ENCODE data around the gene HUS1. TPM values are rescaled to one million over a fixed set of nuclear protein-coding genes. Genes with fewer than 3 reads are reported as not detected.
"Not testable (repeated sequence)": the region's sequence is repeated elsewhere in the genome, so short reads cannot be mapped to it uniquely, and the experiment has no call there.

The HUS1 gene
- total RNA-seq, result 10 to 100 TPM; 22.8 to 23.1 TPM
- long read RNA-seq, donor 1, partial matches to known transcripts, result 0 of 4 reads
- long read RNA-seq, donor 1, other reads (novel, unspliced or antisense), result 4 of 4 reads
- long read RNA-seq, donor 2, transcript HUS1-201 (8 exons, 2,935 nt), result major isoform, 9 of 18 reads
- long read RNA-seq, donor 2, partial matches to known transcripts, result 0 of 18 reads
- long read RNA-seq, donor 2, other reads (novel, unspliced or antisense), result 6 of 18 reads

GRCh38 chr7:47979145-47979831 is at the start of gene HUS1:
Gene HUS1, minus strand, starts transcription at chr7:47979615. Its CDS starts 96 bp downstream, at chr7:47979519.
- intact Hi-C loops (cut with DNase I), result no loop called here

GRCh38 chr7:48028938-48029337 is 49.5 kb upstream of the HUS1 start, which contains the start of gene SUN3:
Gene SUN3, minus strand, starts transcription at chr7:48029107. Its CDS starts 169 bp downstream, at chr7:48028938.
- intact Hi-C loops (cut with DNase I), result no loop called here
- no peak for DNase-seq (ENCODE audit: low spot score)

More at GRCh38 chr7:47979145-47979831, at the start of gene HUS1:
- peak; percentile 99 for DNase-seq (ENCODE audit: low spot score)

GRCh38 chr7:48025624-48026023 is 46.2 kb upstream of the HUS1 start:
- intact Hi-C loops (cut with DNase I), result no loop called here

GRCh38 chr7:48017674-48018073 is 38.3 kb upstream of the HUS1 start:
- intact Hi-C loops (cut with DNase I), result no loop called here
- no peak for DNase-seq (ENCODE audit: low spot score)

More at GRCh38 chr7:48025624-48026023, 46.2 kb upstream of the HUS1 start:
- DNase-seq (ENCODE audit: low spot score), result no peak

GRCh38 chr7:48016641-48017040 is 37.2 kb upstream of the HUS1 start:
- intact Hi-C loops (cut with DNase I), result no loop called here
- no peak for DNase-seq (ENCODE audit: low spot score)

GRCh38 chr7:48011951-48012350 is 32.5 kb upstream of the HUS1 start:
- intact Hi-C loops (cut with DNase I), result no loop called here

GRCh38 chr7:48011323-48011722 is 31.9 kb upstream of the HUS1 start:
- intact Hi-C loops (cut with DNase I), result no loop called here
- DNase-seq (ENCODE audit: low spot score), result no peak

More at GRCh38 chr7:48011951-48012350, 32.5 kb upstream of the HUS1 start:
- DNase-seq (ENCODE audit: low spot score), result no peak

GRCh38 chr7:48009954-48010353 is 30.5 kb upstream of the HUS1 start:
- intact Hi-C loops (cut with DNase I), result no loop called here
- DNase-seq (ENCODE audit: low spot score), result no peak

- intact Hi-C loops (cut with DNase I), result no loop called here
- no peak for DNase-seq (ENCODE audit: low spot score)
Measured at GRCh38 chr7:48009257-48009656, 29.8 kb upstream of the HUS1 start.

GRCh38 chr7:48006866-48007265 is 27.5 kb upstream of the HUS1 start:
- intact Hi-C loops (cut with DNase I), result no loop called here
- no peak for DNase-seq (ENCODE audit: low spot score)

GRCh38 chr7:48004638-48005037 is 25.2 kb upstream of the HUS1 start:
- intact Hi-C loops (cut with DNase I), result no loop called here
- DNase-seq (ENCODE audit: low spot score), result no peak

- no peak for DNase-seq (ENCODE audit: low spot score)
- intact Hi-C loops (cut with DNase I), result no loop called here
Measured at GRCh38 chr7:48004032-48004431, 24.6 kb upstream of the HUS1 start.

GRCh38 chr7:48000164-48000563 is 20.7 kb upstream of the HUS1 start:
- intact Hi-C loops (cut with DNase I); DNase-seq (ENCODE audit: low spot score): not testable (repeated sequence)

- no peak for DNase-seq (ENCODE audit: low spot score)
- intact Hi-C loops (cut with DNase I), result no loop called here
Measured at GRCh38 chr7:47999413-47999812, 20.0 kb upstream of the HUS1 start.

- no peak for DNase-seq (ENCODE audit: low spot score)
Measured at GRCh38 chr7:47992446-47992845, 13.0 kb upstream of the HUS1 start.

GRCh38 chr7:47991741-47992311 is 12.4 kb upstream of the HUS1 start:
- peak; percentile 97 for DNase-seq (ENCODE audit: low spot score)

More at GRCh38 chr7:47992446-47992845, 13.0 kb upstream of the HUS1 start:
- intact Hi-C loops (cut with DNase I), result loop anchor here in 1 of 2 donors (5.0 kb wide), 1 partner anchor 115 kb away; no protein-coding TSS in a partner anchor

GRCh38 chr7:47991270-47991669 is 11.9 kb upstream of the HUS1 start:
- intact Hi-C loops (cut with DNase I), result loop anchor here in 1 of 2 donors (5.0 kb wide), 1 partner anchor 116 kb away; no protein-coding TSS in a partner anchor

More at GRCh38 chr7:47991741-47992311, 12.4 kb upstream of the HUS1 start:
- intact Hi-C loops (cut with DNase I), result loop anchor here in 1 of 2 donors (5.0 kb wide), 1 partner anchor 115 kb away; no protein-coding TSS in a partner anchor

GRCh38 chr7:47990592-47990991 is 11.2 kb upstream of the HUS1 start:
- intact Hi-C loops (cut with DNase I), result loop anchor here in 1 of 2 donors (5.0 kb wide), 1 partner anchor 117 kb away; no protein-coding TSS in a partner anchor
- no peak for DNase-seq (ENCODE audit: low spot score)

More at GRCh38 chr7:47991270-47991669, 11.9 kb upstream of the HUS1 start:
- no peak for DNase-seq (ENCODE audit: low spot score)

GRCh38 chr7:47989607-47990400 is 10.4 kb upstream of the HUS1 start:
- intact Hi-C loops (cut with DNase I), result loop anchor here in 1 of 2 donors (5.0 kb wide), 1 partner anchor 117 kb away; no protein-coding TSS in a partner anchor
- DNase-seq (ENCODE audit: low spot score), result not testable (repeated sequence)
